HG03280 (cell line): ENCODE measurements around the gene DLGAP4.

Experiments used
- ATAC-seq: cut with Tn5 transposase; IDR thresholded peaks from one replicate; pipeline ENCODE4 v1.9.1; 2021; ENCODE audit warnings: mild to moderate bottlenecking, moderate library complexity; ENCODE audit not compliant: unreplicated experiment

The DLGAP4 gene

DNA sequence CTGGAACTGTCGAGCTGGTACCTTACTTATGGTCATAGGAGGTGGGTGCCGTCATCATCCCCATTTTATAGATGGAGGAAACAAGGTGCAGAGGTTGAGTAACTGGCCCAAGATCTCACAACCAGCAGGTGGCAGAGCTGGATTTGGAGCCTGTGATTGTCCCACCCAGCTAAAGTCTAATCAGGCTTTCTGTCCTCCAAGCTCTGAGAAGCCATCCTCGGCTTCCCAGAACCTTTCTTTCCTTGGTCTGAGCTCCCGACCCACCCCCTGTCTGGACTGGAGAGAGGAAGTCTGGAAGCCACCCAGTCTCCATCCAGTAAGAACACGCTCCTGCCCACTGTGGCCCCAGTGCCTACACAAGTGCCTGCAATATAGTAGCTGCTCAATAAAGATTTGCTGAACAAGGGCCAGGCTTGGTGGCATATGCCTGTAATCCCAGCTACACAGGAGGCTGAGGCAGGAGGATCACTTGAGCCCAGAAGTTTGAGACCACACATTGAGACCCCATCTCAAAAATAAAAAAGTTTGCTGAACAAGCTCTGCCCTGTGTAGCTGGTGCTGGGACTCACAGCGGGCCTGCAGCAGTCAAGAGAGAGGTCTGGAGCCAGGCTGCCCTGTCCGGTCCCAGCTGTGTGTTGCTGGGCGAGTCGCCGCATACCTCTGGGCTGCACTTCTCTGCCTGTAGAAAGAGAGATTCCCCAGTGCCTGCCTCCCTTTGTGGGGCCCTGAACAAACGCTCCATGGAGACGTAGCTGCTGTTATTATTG lies 32.5 kb upstream of the DLGAP4 start:
- no peak for ATAC-seq

DNA sequence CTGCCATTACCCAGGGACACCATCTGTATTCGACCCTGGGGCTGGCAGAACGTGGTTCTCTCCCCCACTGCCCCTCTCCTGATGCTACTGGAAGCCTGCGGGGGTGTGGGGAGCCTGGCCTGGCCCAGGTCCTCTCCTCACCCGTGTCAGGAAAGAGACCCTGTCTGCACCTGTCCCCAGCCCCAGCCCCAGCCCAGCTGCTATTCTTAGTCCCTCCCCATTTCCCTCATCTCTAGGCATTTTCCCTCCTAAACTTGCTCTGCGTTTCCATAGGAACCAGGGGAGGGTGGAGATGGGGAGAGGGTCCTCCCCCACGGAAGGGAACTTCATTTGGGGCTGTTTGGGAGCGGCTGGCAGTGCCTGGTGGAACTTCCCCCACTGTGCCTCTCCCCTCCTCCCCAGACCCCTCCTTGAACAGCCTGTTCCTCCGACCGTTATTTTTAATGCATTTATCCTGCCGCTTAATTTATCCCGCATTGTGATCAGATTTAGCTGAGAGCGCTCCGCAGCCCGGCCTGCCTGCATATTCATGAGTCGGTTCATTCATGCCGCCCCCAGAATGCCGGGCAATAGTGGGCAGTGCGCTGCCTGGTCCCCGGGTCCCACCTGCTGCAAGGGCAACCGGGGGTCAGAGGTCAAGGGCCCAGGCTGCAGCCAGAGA lies 31.8 kb upstream of the DLGAP4 start:
- no peak for ATAC-seq

DNA sequence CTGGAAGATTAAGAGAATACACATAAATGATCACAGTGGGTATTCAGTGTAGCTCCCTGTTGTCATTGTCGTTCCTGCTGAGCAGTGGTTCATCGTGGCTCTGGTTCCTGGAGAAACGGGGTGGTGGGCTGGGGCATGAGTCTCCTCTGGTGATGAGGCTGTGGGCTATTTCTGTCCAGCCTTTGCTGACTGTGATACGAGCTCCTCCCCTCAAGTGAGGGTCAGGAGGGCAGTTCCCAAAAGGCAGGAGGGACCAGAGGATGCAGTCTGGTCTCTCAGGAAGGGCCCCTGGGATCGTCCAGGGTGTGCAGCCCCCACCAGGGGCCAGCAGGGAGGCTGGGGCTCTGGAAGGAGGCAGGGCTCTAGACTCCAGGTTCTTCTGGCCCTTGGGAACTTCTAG lies 31.1 kb upstream of the DLGAP4 start:
- ATAC-seq, result no peak

DNA sequence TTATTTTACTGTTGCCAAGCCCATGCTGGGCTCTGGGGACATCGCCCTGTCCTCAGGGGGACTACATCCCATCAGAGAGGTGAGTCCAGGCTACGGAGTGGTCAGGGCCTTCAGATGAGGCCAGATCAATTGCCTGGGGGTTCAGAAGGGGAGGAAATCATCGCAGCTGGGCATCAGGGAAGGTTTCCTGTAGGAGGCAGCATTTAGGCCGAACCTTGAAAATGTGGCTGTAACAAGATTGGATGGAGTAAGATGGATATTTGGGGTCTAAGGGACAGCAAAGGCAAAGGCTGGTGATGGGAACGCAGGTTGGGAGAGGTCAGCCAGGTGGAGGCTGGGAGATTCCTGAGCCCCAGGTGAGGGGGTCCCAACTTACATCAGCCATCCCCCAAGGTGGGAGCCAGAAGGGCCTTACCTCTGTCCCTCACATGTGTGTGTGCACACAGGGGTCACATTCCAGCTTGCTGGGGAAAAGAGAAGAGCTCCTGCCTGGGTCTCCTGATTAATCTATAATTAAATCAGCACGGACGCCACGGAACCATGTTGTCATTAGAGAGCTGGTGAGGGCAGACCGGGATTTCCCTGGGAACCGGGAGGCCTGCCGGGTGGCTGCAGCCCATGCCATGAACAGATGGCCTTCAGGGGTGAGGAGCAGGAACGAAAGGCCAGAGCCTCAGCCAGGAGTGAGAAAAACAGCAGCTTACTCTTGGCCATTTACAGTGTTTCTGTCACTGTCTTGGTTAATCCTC lies 30.5 kb upstream of the DLGAP4 start:
- ATAC-seq, result no peak

DNA sequence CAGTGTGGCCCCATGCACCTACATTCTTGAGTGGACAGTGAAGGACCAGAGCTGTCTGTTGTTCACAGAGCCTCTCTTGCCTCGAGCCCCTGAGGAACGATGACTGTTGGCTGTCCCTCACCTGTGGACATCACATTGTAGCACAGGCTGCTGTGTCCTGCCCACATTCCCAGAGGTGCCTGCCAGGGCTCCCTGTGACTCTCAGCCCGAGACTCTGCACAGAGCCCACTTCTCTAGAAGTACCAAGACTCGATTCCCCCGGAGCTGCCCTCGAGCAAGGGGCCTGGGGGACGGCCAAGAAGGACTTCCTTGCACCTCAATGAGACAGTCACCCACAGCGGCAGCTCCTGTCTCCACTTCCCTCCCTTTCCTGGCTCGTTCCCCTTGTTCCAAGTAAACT lies 28.6 kb upstream of the DLGAP4 start:
- ATAC-seq, result no peak

DNA sequence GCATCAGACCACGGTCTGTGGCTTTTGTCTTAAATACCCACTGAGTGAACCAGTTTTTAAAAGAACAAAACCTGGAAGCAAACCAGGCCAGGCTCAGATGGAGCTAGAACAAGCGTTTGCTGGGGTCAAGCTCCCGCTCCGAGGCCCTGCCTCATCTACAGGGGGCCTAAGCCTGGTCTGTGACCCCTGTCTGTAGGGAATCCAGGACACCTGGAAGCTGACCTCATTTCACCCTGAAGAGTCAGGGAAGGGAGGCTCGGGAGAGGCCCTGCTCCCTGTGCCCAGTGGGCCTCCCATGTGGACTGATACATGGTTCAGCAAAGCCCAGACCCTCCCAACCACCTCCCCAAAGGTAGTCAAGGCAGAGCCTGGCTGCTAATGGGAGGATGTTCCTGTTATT lies 26.8 kb upstream of the DLGAP4 start:
- no peak for ATAC-seq

DNA sequence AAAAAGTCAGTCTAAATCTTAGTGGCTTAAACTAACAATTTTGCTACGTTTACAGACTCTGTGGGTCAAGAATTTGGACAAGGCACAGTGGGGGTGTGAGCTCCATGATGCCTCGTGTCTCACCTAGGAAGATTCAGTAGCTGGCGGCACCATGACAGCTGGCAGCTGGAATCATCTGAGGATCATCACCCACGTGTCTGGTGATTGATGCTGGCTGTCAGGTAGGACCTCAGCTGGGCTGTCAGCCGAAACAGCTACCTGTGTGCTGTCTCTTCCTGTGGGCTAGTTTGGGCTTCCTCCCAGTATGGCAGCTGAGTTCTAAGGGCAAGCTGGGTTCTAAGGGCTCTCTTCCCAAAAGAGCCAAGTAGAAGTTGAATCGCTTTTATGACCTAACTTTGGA lies 26.4 kb upstream of the DLGAP4 start:
- no peak for ATAC-seq

DNA sequence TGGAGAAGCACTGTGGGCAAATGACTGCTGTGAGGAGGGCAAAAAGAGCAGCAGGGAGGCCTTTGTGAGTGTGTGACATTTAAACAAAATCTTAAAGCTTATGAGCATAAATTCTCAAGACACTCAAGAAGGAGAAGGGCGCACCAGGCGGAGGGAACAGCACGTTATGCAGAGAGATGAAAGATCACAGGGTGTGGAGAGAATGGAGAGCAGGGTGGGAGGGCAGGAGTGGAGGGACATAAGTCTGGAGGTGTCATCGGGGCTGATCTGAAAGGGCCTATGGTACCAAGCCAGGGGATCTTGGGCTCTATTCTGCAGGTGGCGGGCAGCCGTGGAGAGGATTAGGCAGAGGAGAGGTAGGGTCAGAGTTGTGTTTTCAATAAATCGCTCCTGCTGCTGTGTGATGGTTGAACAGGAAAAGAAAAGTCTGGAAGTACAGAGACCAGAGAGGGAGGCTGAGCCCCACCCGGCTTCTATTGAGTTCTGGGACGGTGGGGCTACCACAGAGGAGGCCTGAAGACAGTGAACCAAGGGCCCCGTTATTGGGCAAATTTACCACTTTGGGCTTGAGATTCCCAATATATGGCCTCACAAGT lies 24.3 kb upstream of the DLGAP4 start:
- no peak for ATAC-seq

DNA sequence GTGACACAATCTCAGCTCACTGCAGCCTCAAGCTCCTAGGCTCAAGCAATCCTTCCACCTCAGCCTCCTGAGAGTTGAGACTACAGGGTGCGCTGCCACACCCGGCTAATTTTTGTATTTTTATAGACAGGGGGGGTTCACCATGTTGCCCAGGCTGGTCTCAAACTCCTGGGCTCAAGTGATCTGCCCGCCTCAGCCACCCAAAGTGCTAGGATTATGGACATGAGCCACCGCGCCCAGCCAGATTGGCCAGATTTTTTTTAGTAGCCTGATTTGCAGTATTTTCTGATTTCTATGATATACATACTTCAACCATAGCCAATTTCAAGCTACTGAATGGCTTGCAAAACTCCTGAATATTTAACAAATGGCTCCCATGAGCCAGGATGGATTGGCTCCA lies 21.4 kb upstream of the DLGAP4 start:
- no peak for ATAC-seq

DNA sequence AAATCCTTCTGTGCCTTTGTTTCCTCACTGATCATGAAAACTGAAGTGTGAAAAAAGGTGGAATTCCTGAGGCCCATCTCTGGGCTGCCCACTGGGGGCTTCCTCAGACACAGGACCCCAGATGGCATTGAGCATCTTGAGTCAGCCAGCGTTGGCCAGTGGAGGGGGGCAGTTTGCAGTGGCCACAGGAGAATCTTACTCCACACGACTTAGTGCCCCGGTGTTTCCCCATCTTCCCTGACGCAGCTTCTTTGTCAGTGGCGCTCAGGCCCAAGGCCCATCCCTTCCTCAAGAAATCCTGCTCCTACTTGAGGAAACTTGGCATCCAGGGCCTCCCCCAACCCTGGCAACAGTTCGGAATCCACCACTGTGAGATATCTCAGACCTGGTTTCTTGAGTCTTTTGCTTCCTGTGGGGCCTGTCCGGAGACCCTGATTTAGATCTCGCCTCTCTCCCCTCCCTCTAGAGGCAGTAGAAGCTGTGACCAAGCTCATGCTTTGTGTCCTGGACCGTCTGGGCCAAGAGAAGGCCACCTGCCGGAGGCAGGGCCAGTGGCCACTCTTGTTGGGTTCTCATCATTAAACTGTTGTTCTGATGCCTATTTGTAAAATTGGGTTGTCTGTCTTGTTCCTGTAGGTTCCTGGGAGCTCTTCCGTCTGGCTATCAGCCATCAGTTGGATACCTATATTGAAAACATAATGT lies 20.2 kb upstream of the DLGAP4 start:
- no peak for ATAC-seq

DNA sequence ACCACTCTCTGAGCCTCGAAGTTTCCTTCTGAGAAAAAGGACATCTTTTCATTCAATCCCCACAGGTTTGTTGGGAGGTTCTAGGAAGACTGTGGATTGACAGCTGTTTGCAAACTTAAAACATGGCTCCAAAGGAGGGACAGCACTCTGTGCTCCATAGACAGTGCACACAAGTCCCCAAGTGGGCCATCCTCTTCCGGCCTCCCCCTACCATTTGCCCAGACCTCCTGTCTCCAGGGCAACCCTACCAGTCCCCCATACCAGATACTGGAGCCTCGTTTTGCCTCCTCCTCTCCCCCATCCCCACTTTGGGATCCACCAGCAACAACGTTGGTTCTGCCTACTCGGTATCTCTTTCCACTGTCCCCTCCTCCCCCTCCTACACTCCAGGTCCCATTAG lies 8.5 kb upstream of the DLGAP4 start:
- ATAC-seq, result no peak

DNA sequence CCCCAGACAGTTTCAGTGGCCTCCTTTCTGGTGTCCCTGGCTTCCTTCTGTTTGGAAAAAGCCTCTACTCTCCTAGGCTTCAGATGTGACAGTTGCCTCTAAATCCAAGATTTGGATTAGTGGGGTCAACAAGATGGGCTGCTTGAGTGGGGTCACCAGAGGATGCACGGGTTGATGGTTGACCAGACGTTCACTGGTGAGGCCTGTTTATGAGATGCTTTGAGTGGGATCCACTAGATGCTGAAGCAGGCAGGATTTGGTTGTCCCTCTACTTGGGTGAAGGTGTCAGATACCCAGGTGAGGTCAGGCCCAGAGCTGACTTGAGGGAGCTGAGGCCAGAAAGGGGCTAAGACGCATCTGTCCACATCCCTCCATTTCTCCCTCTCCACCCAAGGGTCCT lies 8.1 kb upstream of the DLGAP4 start:
- ATAC-seq, result no peak

DNA sequence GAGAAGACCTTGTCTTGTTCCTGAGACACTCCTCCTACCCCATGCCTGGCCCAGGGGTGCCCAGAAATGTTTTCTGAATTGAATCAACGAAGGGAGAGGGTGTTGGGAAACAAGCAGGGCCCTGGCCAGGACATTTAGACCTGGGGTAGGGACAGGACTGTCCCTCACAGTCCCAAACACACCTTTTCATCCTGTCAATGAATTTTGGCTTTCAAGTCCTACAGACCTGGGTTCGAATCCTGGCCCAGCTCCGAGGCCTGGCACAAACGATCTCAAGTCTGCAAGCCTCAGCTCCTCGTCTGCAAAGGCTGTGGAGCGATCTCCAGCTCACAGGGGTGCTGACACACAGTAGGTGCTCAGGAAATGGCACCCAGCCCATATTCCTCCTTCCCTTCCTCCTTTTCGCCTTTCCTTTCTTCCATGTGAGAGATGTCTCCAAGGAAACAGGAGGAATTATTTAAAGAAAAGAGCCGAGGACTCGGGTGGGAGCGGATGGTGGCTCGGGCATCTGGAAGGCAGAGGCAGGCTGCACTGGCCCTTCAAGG lies 7.3 kb upstream of the DLGAP4 start:
- no peak for ATAC-seq

DNA sequence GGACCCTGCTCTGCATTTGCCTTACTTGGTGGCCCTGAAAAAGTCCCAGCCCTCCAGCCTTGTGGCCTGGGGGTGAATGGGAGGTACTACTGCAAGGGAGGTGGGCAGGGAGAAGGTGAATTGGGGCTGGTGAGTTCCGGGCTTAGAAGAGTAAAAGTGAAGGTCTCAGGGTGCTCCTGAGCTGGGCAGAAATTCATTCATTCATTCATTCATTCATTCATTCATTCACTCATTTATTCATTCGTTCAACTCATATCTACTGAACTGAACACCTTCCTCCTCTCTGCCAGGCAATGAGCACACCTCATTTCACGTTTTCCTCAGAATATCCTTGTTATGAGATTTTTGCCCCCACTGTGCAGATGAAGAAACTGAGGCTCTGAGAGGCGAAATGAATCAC lies 6.7 kb upstream of the DLGAP4 start:
- ATAC-seq, result no peak

DNA sequence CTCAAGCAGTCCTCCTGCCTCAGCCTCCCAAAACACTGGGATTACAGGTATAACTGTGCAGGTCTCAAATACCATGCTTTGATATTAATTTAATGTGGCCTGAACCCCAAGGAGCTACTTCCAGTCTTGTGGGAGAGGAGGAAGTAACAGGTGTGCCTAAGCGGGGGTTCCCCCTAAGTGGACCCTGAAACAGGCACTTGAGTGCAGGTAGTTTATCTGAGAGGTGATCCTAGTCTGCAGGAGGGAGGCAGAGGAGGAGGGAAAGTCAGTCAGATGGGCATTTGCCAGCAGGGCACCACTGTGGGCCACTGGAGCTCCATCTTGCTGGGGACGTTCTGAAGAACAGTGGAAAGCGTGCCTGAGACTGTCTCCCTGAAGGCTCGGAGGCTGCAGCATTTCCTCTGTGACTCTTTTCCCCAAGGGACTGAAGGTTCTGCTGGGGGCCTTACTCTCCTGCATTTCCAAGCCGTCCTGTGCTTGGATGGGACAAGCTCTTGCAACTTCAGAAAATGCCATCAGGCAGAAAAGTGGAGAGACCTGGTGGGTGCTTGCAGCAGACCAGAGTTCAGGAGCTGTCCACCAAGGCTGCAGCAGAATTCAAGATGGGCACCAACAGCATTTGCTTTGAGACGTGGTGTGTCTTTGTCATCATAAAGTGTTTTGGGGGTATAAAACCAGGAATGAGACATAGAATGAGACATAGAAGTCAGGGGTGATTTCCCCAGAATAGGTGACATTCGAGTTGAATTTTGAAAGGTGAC lies 4.6 kb upstream of the DLGAP4 start:
- ATAC-seq, result no peak

DNA sequence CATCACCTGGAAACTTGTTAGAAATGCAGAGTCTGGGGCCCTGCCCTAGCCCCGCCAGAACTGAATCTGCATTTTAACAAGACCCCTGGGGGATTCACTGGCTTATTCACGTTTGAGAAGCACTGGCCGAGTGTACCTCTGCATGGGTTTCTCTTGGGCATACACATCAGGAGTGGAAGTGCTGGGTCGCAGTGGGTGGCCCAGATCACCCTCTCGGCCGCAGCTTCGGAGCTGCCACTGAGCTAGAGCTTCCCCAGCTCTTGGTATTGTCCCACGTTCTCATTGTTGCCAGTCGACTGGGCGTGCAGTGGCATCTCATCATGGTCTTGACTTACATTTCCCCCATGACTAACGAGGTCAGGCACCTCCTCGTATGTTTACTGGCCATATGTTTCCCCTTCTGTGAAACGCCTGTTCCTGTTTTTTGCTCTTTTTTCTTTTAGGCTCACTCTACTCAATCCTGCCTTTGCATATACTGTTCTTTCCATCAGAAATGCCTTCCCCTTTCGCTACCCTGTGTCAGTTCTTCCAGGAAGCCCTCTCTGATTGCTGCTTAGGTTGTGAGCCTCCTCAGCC lies 3.0 kb upstream of the DLGAP4 start:
- no peak for ATAC-seq

DNA sequence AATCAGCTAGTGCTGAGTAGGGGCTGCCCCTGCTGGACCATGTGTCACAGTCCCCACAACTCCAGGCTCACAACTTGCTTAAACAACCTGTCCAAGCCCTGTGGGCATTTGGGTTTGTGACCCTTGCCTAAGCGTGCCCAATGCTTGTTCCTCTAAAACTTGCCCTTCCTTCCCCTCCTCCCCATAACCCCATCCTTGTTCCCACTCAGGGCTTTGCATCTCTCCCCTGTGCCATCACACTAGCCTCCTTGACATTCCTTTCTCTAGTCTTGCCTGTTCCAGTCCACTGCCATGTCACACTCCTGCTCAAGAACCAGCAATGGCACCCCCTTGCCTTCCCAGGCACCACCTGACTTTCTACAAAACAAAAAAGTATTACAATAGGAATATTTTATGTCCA lies 2.3 kb upstream of the DLGAP4 start:
- no peak for ATAC-seq

DNA sequence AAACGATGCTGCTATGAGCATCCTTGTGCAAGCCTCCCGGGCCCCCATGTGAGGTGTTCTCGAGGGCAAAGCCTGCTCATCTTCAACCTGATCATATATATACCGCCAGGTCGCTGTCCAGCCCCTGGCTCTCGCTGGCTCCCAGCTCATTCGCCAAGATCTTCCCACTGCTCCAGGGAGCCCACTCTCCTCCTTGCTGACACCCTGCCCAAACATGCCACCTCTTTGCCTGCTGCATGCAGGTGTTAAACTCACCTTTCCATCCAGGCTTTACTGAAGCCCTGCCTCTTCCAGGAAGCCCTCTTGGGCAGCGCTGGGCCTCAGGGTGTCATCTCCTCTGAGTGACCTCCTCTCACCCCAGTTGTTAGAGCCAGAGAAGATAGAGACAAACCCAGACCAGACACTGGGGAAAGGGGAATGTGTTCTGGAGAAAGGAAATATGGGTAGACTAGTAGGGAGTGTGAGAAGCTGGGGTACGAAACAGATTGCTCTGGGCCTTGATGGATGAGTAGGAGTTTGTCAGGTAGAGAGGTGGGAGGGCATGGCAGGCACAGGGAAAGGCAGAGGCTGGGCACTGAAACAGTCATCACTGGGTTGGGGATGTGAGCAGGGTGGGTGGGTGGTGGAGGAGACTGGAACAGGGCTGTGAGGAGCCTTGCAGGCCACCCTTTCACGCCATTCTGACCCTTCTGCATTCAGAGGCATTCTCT lies 1.2 kb upstream of the DLGAP4 start:
- ATAC-seq, result no peak
